GM19023 (cell line): ENCODE data around the gene PHF13.
"Not testable (repeated sequence)": the region's sequence is repeated elsewhere in the genome, so short reads cannot be mapped to it uniquely, and the experiment has no call there.

ENCODE experiments used
- ATAC-seq: cut with Tn5 transposase; IDR thresholded peaks from one replicate; pipeline ENCODE4 v1.9.1; 2021; ENCODE audit warnings: mild to moderate bottlenecking, moderate library complexity; ENCODE audit not compliant: unreplicated experiment

PHF13 gene

GRCh38 chr1:6586404-6586816 is 27.1 kb upstream of the PHF13 start:
- ATAC-seq = no peak

GRCh38 chr1:6587261-6588005 is 26.1 kb upstream of the PHF13 start:
- ATAC-seq = no peak

- no peak for ATAC-seq
These were observed 25.2 kb upstream of the PHF13 start for GRCh38 chr1:6588128-6588892.

- ATAC-seq = no peak
These were observed 24.5 kb upstream of the PHF13 start for GRCh38 chr1:6588893-6589520.

GRCh38 chr1:6590046-6590445 is 23.5 kb upstream of the PHF13 start:
- ATAC-seq = no peak

- no peak for ATAC-seq
These were observed 22.3 kb upstream of the PHF13 start for GRCh38 chr1:6591222-6591621.

GRCh38 chr1:6591644-6592043 is 21.9 kb upstream of the PHF13 start:
- no peak for ATAC-seq

- no peak for ATAC-seq
These were observed 21.1 kb upstream of the PHF13 start for GRCh38 chr1:6592441-6592840.

- no peak for ATAC-seq
These were observed 20.5 kb upstream of the PHF13 start for GRCh38 chr1:6592865-6593593.

GRCh38 chr1:6593810-6594209 is 19.7 kb upstream of the PHF13 start:
- no peak for ATAC-seq

- no peak for ATAC-seq
These were observed 18.4 kb upstream of the PHF13 start for GRCh38 chr1:6594977-6595740.

GRCh38 chr1:6596351-6596750 is 17.2 kb upstream of the PHF13 start:
- ATAC-seq = no peak

GRCh38 chr1:6596886-6597776 is 16.4 kb upstream of the PHF13 start:
- no peak for ATAC-seq

GRCh38 chr1:6597777-6598131 is 15.8 kb upstream of the PHF13 start:
- ATAC-seq = no peak

GRCh38 chr1:6599141-6599975 is 14.2 kb upstream of the PHF13 start:
- ATAC-seq = no peak

GRCh38 chr1:6599991-6600390 is 13.5 kb upstream of the PHF13 start:
- not testable (repeated sequence) for ATAC-seq

- peak; percentile 3 for ATAC-seq
These were observed 13.0 kb upstream of the PHF13 start for GRCh38 chr1:6600410-6601048.
